Measurements from ENCODE around the gene HAND1.

The HAND1 gene

GRCh38 chr5:154460172-154460571 is 17.9 kb downstream of the HAND1 start:
- H3K4me3 ChIP-seq (ENCODE audit: low read depth, low read length): no peak overlapping the region
- no peak for TF ChIP-seq CTCF (IDR thresholded peaks at IDR 0.05; ENCODE audit: low read depth, low read length, missing control alignments)
- no peak for DNase-seq (ENCODE audit: low read depth)

- DNase-seq (ENCODE audit: low read depth): no peak
- no peak for TF ChIP-seq CTCF (IDR thresholded peaks at IDR 0.05; ENCODE audit: low read depth, low read length, missing control alignments)
- no peak overlapping the region for H3K4me3 ChIP-seq (ENCODE audit: low read depth, low read length)
These were observed 19.0 kb downstream of the HAND1 start for GRCh38 chr5:154459015-154459414.

- no peak overlapping the region for H3K4me3 ChIP-seq (ENCODE audit: low read depth, low read length)
- no peak for TF ChIP-seq CTCF (IDR thresholded peaks at IDR 0.05; ENCODE audit: low read depth, low read length, missing control alignments)
- DNase-seq (ENCODE audit: low read depth): no peak
These were observed 21.5 kb downstream of the HAND1 start for GRCh38 chr5:154456540-154456939.

- DNase-seq (ENCODE audit: low read depth): no peak
- H3K4me3 ChIP-seq (ENCODE audit: low read depth, low read length): no peak overlapping the region
- TF ChIP-seq CTCF (IDR thresholded peaks at IDR 0.05; ENCODE audit: low read depth, low read length, missing control alignments): no peak
These were observed 22.4 kb downstream of the HAND1 start for GRCh38 chr5:154455585-154455984.

GRCh38 chr5:154451957-154452356 is 26.1 kb downstream of the HAND1 start:
- DNase-seq (ENCODE audit: low read depth): no peak
- H3K4me3 ChIP-seq (ENCODE audit: low read depth, low read length): no peak overlapping the region
- TF ChIP-seq CTCF (IDR thresholded peaks at IDR 0.05; ENCODE audit: low read depth, low read length, missing control alignments): no peak

GRCh38 chr5:154449786-154450185 is 28.2 kb downstream of the HAND1 start:
- H3K4me3 ChIP-seq (ENCODE audit: low read depth, low read length): no peak overlapping the region
- no peak for TF ChIP-seq CTCF (IDR thresholded peaks at IDR 0.05; ENCODE audit: low read depth, low read length, missing control alignments)
- no peak for DNase-seq (ENCODE audit: low read depth)

- no peak for TF ChIP-seq CTCF (IDR thresholded peaks at IDR 0.05; ENCODE audit: low read depth, low read length, missing control alignments)
- DNase-seq (ENCODE audit: low read depth): no peak
- peak overlapping the region; percentile 92 for H3K4me3 ChIP-seq (ENCODE audit: low read depth, low read length)
These were observed 30.8 kb downstream of the HAND1 start for GRCh38 chr5:154447089-154447725.
